ENCODE data around the gene AOAH. TPM values are rescaled to one million over a fixed set of nuclear protein-coding genes. Genes with fewer than 3 reads are reported as not detected.
"Not testable (repeated sequence)": the region's sequence is repeated elsewhere in the genome, so short reads cannot be mapped to it uniquely, and the experiment has no call there.

AOAH gene
- total RNA-seq, 2 experiments from 2014 or later, result 13.3 to 14.4 TPM

- Mint-ChIP-seq H3K4me3 (no peak overlapping the region), H3K9me3 (no peaks in the 10 kb centered on the region), H3K4me1 (peaks cover 8% of the 10 kb centered on the region), H3K27me3 (no peaks in the 10 kb centered on the region), H3K36me3 (ENCODE audit: low read depth) (peaks cover 9% of the 10 kb centered on the region), H3K27ac (no peak overlapping the region)
- ChIA-PET CTCF (interaction anchor here (1.4 kb wide), 1 partner anchor 11 kb away, joined by 5 read pairs; no protein-coding TSS in a partner anchor), POLR2A (no interaction called here)
- DNase-seq, result no peak
These were observed 65.2 kb downstream of the AOAH start for GRCh38 chr7:36659172-36659516.

DNA sequence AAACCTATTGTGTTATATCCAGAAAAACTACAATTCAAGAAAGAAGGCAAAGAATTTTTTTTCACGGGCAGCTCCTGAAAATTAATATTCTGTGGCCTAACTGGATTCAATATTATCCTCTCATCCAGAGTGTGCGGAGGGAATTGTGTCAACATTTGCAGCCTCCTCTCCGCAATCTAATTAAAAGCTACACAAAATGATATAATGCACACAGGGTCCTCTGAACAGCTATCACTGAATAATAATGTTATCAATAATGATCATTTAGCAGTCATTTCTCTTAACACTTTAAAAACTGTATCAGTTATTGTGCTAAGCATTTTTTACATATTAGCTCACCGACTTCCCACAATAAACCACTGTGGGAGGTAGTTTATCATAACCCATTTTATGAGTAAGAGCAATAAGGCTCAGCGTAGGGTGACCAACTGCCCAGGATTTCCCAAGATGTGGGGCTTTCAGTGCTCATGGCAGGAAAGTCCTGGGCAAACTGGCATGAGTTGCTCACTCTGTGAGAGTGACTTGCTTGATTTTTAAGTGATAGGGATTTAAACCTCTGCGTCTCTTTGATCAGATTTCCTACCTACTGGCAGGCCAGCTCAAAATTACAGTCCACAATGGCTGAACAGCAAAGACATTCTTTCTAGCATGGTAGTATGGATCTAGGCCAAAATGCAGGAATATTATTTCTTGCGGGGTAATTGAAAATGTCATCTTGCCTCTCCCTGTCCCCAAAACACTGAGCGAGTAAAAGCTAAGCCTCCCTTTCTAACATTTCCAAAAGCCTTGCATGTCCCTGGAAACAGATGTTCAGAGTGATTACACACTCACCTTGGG, 65.7 kb downstream of the AOAH start:
- Mint-ChIP-seq H3K27ac (no peak overlapping the region), H3K9me3 (no peaks in the 10 kb centered on the region), H3K4me3 (no peak overlapping the region), H3K4me1 (peaks cover 13% of the 10 kb centered on the region), H3K36me3 (ENCODE audit: low read depth) (peaks cover 11% of the 10 kb centered on the region), H3K27me3 (no peaks in the 10 kb centered on the region)
- no peak for DNase-seq
- POLR2A ChIA-PET, result no interaction called here
- CTCF ChIA-PET, result interaction anchor here (0.6 to 1.4 kb wide), 4 partner anchors 9 to 708 kb away, joined by 3 to 5 read pairs (median 4); no protein-coding TSS in a partner anchor

DNA sequence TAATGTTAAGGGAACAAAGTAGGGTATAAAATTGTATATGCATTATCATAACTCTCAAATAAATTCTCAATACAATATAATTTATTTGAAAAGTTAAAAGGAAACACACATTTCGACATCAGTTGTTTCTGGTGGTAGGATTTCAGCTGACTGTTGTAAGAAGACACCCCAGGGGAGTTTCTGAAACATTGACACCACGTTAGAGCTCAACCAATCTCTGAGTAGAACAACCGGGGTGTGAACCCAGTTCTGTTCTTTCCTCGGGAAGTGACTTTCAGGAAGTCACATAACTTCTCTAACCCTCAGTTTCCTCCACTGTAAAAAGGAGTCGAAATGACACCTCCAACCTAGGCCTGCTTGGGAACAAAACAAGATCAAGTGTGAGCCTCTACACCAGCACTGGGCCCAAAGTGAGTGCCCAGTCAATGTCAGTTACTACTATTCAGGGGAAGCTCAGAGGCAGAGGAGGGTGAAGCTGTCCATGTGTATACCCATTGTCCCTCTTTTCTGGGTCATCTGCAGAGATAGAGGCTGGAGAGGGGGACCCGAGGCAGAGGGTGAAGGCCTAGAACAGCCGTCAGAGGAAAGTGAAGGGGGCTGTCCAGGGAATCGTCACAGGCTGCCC, 67.1 kb downstream of the AOAH start:
- no peak for DNase-seq
- H3K36me3 Mint-ChIP-seq (ENCODE audit: low read depth), result peaks cover 11% of the 10 kb centered on the region
- no peaks in the 10 kb centered on the region for H3K9me3 Mint-ChIP-seq
- H3K27ac Mint-ChIP-seq, result no peak overlapping the region
- ChIA-PET CTCF (interaction anchor here (0.8 to 1.0 kb wide), 2 partner anchors 8 to 11 kb away, joined by 3 read pairs; no protein-coding TSS in a partner anchor), POLR2A (no interaction called here)
- H3K27me3 Mint-ChIP-seq, result no peaks in the 10 kb centered on the region
- no peak overlapping the region for H3K4me3 Mint-ChIP-seq
- peaks cover 23% of the 10 kb centered on the region for H3K4me1 Mint-ChIP-seq

DNA sequence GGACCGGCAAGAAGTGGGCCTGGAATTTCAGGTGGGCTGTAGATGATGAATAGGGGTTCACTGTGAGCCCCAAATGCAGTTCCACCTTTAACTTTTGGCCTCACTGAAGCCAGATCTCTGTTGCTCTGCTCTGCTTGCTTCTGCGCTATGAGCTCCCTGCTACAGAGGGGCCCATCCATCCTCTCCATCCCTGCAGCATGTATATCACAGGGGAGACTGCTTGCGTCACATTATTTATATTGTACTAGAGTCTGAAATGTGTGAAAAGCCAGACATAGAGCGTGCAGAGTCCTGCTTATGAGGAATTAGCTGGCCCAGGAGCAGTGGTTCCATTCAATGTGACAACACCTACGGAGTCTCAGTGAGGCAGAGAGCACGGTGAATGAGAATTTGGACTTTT, 69.9 kb downstream of the AOAH start:
- peaks cover 27% of the 10 kb centered on the region for H3K4me1 Mint-ChIP-seq
- no peak overlapping the region for H3K4me3 Mint-ChIP-seq
- ChIA-PET CTCF (interaction anchor here (0.7 to 1.8 kb wide), 4 partner anchors 16 to 35 kb away, joined by 3 to 5 read pairs (median 3); no protein-coding TSS in a partner anchor), POLR2A (no interaction called here)
- no peak for DNase-seq
- H3K27me3 Mint-ChIP-seq, result no peaks in the 10 kb centered on the region
- H3K36me3 Mint-ChIP-seq (ENCODE audit: low read depth), result peaks cover 11% of the 10 kb centered on the region
- H3K27ac Mint-ChIP-seq, result no peak overlapping the region
- no peaks in the 10 kb centered on the region for H3K9me3 Mint-ChIP-seq

GRCh38 chr7:36653663-36654355, 70.5 kb downstream of the AOAH start:
- peaks cover 27% of the 10 kb centered on the region for H3K4me1 Mint-ChIP-seq
- H3K27ac Mint-ChIP-seq, result peak overlapping the region; percentile 39
- DNase-seq, result no peak
- H3K9me3 Mint-ChIP-seq, result no peaks in the 10 kb centered on the region
- ChIA-PET POLR2A (no interaction called here), CTCF (interaction anchor here (0.6 to 1.8 kb wide), 5 partner anchors 14 to 148 kb away, joined by 3 to 5 read pairs (median 3); no protein-coding TSS in a partner anchor)
- H3K4me3 Mint-ChIP-seq, result no peak overlapping the region
- H3K36me3 Mint-ChIP-seq (ENCODE audit: low read depth), result peaks cover 11% of the 10 kb centered on the region
- no peaks in the 10 kb centered on the region for H3K27me3 Mint-ChIP-seq

DNA sequence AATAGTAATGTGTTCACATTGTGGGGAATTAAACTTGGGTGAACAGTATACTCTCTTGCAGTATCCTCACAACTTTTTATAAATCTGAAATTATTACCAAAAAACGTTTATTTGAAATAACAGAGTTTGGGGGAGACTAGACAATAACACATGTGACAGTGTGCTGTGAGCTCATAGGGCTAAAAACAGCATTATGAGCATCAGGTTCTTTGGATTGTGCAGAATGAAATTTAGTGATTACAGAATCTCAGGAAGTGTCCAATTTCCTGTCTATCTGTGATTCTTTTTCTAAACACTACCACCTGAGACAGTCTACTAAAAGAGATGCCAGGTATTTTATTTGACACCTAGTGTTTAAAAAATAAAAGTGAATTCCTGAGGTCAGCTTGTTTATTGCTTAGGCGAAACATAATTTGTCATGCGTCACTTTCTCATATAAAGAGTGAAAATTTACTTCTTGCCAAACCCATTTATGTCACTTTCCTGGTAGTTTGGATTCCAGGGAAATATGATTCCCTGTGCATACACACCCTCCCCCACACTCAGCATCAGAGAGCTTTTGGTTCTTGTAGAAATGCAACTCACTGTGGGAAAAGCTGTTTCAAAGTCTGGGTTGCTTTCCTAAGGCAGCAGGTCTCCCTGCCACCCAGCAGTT, 71.2 kb downstream of the AOAH start:
- peaks cover 10% of the 10 kb centered on the region for H3K36me3 Mint-ChIP-seq (ENCODE audit: low read depth)
- CTCF ChIA-PET, result interaction anchor here (0.6 to 1.8 kb wide), 5 partner anchors 15 to 148 kb away, joined by 3 to 5 read pairs (median 3); no protein-coding TSS in a partner anchor
- POLR2A ChIA-PET, result no interaction called here
- no peak overlapping the region for H3K27ac Mint-ChIP-seq
- no peaks in the 10 kb centered on the region for H3K27me3 Mint-ChIP-seq
- DNase-seq, result no peak
- no peaks in the 10 kb centered on the region for H3K9me3 Mint-ChIP-seq
- H3K4me1 Mint-ChIP-seq, result peaks cover 25% of the 10 kb centered on the region
- H3K4me3 Mint-ChIP-seq, result no peak overlapping the region

GRCh38 chr7:36652431-36652830, 71.9 kb downstream of the AOAH start:
- CTCF ChIA-PET, result no interaction called here

GRCh38 chr7:36651404-36651803, 72.9 kb downstream of the AOAH start:
- DNase-seq, result no peak
- no peak overlapping the region for H3K27ac Mint-ChIP-seq
- POLR2A ChIA-PET, result no interaction called here
- peaks cover 20% of the 10 kb centered on the region for H3K4me1 Mint-ChIP-seq
- H3K27me3 Mint-ChIP-seq, result no peaks in the 10 kb centered on the region
- H3K4me3 Mint-ChIP-seq, result no peak overlapping the region
- CTCF ChIA-PET, result interaction anchor here (0.5 to 0.8 kb wide), 3 partner anchors 17 to 138 kb away, joined by 3 to 4 read pairs (median 3); no protein-coding TSS in a partner anchor
- H3K9me3 Mint-ChIP-seq, result no peaks in the 10 kb centered on the region
- peaks cover 12% of the 10 kb centered on the region for H3K36me3 Mint-ChIP-seq (ENCODE audit: low read depth)

More at GRCh38 chr7:36652431-36652830, 71.9 kb downstream of the AOAH start:
- peaks cover 10% of the 10 kb centered on the region for H3K36me3 Mint-ChIP-seq (ENCODE audit: low read depth)
- H3K4me3 Mint-ChIP-seq, result no peak overlapping the region
- DNase-seq, result no peak
- POLR2A ChIA-PET, result no interaction called here
- no peaks in the 10 kb centered on the region for H3K27me3 Mint-ChIP-seq
- H3K27ac Mint-ChIP-seq, result no peak overlapping the region
- peaks cover 24% of the 10 kb centered on the region for H3K4me1 Mint-ChIP-seq
- no peaks in the 10 kb centered on the region for H3K9me3 Mint-ChIP-seq

DNA sequence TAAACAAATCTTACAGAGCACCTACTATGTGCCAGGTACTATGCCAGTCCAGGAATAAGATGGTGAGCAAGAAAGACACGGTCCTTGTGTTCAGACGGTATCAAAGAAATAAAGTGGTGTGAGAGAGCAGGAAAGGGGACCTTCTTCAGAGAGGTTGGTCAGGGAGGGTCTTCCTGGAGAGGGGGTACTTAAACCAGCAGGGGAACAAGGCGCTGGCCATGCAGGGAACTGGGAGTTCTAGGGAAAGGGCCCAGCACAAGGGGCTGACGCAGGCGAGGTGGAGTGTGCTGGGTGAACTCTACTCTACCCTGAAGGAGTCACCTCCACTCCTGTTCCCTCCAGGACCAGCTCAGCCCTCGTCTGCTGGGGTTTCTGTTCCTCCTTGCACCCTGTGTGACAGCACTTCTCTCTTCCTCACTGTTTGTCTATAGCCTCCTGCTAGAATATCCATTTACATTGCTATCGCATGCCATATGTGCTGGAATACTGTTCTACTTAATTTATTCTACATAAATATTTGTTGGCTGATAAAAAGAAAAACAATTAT, 73.5 kb downstream of the AOAH start:
- ChIA-PET CTCF (interaction anchor here (2.1 kb wide), 1 partner anchor 46 kb away, joined by 5 read pairs; no protein-coding TSS in a partner anchor), POLR2A (no interaction called here)
- Mint-ChIP-seq H3K36me3 (ENCODE audit: low read depth) (peaks cover 10% of the 10 kb centered on the region), H3K9me3 (no peaks in the 10 kb centered on the region), H3K27ac (no peak overlapping the region), H3K4me3 (no peak overlapping the region), H3K4me1 (peaks cover 20% of the 10 kb centered on the region), H3K27me3 (no peaks in the 10 kb centered on the region)
- DNase-seq, result no peak

DNA sequence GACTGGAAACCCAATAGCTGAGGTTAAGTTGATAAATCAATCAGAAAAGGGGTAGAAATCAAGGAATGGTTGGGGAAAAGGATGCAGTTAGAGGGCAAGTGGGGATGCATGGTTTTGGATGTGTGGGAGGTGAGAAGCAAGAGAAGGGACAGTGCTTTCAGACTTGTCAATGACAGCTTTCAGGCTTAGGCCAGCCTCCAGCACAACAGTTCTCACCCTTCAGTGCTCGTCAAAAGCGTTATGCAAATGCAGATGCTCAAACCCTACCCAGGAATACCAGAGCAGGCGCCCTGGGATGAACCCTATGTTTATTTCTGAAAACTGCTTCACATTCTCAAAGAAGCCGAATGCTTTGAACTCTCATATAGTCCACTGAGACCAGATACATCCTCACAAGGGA, 74.0 kb downstream of the AOAH start:
- ChIA-PET POLR2A (no interaction called here), CTCF (interaction anchor here (2.1 kb wide), 1 partner anchor 45 kb away, joined by 5 read pairs; no protein-coding TSS in a partner anchor)
- DNase-seq, result no peak
- H3K9me3 Mint-ChIP-seq, result no peaks in the 10 kb centered on the region
- H3K27ac Mint-ChIP-seq, result no peak overlapping the region
- no peaks in the 10 kb centered on the region for H3K27me3 Mint-ChIP-seq
- no peak overlapping the region for H3K4me3 Mint-ChIP-seq
- peaks cover 20% of the 10 kb centered on the region for H3K4me1 Mint-ChIP-seq
- peaks cover 8% of the 10 kb centered on the region for H3K36me3 Mint-ChIP-seq (ENCODE audit: low read depth)

DNA sequence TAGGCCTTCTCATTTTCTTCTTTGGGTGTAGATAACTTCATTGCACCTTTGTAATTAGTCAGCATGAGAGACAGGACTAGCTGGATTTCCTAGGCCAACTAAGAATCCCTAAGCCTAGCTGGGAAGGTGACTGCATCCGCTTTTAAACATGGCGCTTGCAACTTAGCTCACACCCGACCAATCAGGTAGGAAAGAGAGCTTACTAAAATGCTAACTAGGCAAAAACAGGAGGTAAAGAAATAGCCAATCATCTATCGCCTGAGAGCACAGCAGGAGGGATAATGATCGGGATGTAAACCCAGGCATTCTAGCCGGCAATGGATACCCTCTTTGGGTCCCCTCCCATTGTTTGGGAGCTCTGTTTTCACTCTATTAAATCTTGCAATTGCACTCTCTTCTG, 75.0 kb downstream of the AOAH start:
- H3K9me3 Mint-ChIP-seq; H3K27me3 Mint-ChIP-seq; H3K27ac Mint-ChIP-seq; H3K36me3 Mint-ChIP-seq (ENCODE audit: low read depth); H3K4me3 Mint-ChIP-seq; DNase-seq; POLR2A ChIA-PET: not testable (repeated sequence)
- peaks cover 20% of the 10 kb centered on the region for H3K4me1 Mint-ChIP-seq
- CTCF ChIA-PET, result interaction anchor here (0.8 to 2.1 kb wide), 2 partner anchors 8 to 44 kb away, joined by 3 to 5 read pairs; no protein-coding TSS in a partner anchor

DNA sequence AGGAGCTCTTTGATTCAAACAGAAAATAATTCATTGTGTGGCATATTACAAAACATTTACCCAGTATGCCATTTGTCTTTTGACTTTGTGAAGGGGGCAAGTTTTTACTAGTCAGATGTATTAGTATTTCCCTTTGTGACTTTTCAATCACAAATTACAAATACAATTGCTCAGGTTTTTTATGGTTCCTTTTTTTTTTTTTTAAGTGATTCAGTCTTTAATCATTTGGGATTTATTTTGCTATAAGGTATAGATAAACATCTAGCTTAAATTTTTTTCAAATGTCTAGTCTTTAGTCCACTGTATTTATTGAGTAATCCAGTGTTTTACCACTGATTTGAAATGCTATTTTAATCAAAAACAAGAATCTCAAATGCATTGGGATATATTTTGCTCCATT, 75.9 kb downstream of the AOAH start:
- CTCF ChIA-PET, result interaction anchor here (0.6 kb wide), 1 partner anchor 23 kb away, joined by 3 read pairs; no protein-coding TSS in a partner anchor
- Mint-ChIP-seq H3K9me3 (no peaks in the 10 kb centered on the region), H3K36me3 (ENCODE audit: low read depth) (peaks cover 7% of the 10 kb centered on the region), H3K4me3 (no peak overlapping the region), H3K4me1 (peaks cover 17% of the 10 kb centered on the region), H3K27me3 (no peaks in the 10 kb centered on the region), H3K27ac (no peak overlapping the region)
- no peak for DNase-seq
- POLR2A ChIA-PET, result no interaction called here

Measured in activated CD4-positive, alpha-beta T cell treated with anti-CD3 and anti-CD28 coated beads, Interleukin-2, amount 10 ng/mL, durations not matched to agents 7 days and 5 days (primary cell).